ENCODE data around the gene MKKS. TPM values are rescaled to one million over a fixed set of nuclear protein-coding genes. Genes with fewer than 3 reads are reported as not detected.

MKKS gene
- total and polyA plus RNA-seq, 9 of the 15 experiments (the other 6 are each of a cell fraction or from before 2014, with no cell fraction given): 6.8 to 26.8 (median 12.0) TPM

DNA sequence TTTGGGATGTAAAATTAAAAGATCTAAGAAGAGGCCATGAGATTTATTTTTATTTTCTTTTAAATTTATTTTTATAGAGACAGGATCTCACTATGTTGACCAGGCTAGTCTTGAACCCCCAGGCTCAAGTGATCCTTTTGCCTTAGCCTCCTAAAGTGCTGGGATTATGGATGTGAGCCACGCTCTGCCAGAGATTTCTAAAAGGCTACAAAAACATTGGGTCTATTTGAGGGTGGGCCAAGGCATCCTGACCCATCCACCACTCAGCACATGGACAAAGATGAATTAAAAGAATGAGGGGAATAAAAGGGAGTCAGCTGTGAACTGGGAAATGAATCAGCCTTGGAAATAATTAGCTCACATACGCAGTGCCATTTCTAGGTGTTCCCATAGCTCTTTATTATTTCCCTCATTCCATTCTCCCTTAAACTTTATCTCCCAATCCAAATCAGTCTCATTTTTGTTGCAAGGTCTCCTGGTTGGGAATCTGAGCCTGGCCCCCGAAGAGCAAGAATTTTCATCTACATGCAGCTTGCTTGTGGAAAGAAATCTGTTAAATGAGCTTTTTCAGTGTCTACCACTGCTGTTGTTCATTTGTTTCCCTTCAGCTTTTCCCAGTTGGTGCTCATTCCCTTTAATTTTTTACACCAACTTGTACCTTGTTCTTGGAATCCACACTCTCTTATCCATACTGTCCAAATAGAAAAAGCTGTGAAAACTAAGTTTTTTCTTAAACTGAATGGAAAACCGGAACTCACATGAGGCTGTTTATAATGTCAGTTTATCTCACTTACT is 66.9 kb downstream of the MKKS start:
- Histone ChIP-seq H3K4me2 (ENCODE audit: insufficient read depth, low read length) (no peak overlapping the region), H3K9me3 (replicated peaks; ENCODE audit: control insufficient read depth, insufficient read depth, low read depth, low read length) (no peaks in the 10 kb centered on the region), H4K20me1 (replicated peaks; ENCODE audit: control insufficient read depth, insufficient read depth, low read length) (no peaks in the 10 kb centered on the region), H3K9me1 (ENCODE audit: control insufficient read depth, insufficient read depth, low read length) (no peaks in the 10 kb centered on the region), H3K36me3 (ENCODE audit: control insufficient read depth, insufficient read depth, low read length) (no peaks in the 10 kb centered on the region), H3K27ac (ENCODE audit: extremely low read depth, low read depth, low read length) (no peak overlapping the region), H3K9ac (ENCODE audit: insufficient read depth in 1 of 2, low read depth in 2 of 2, low read length in 2 of 2) (no peak overlapping the region), H3K79me2 (ENCODE audit: control insufficient read depth, insufficient read depth, low read length) (no peaks in the 10 kb centered on the region), H3K27me3 (ENCODE audit: control insufficient read depth in 2 of 2, insufficient read depth in 2 of 2, low read length in 2 of 2) (no peaks in the 10 kb centered on the region), H3K4me1 (replicated peaks in 1 of 2; ENCODE audit: control insufficient read depth in 2 of 2, insufficient read depth in 2 of 2, low read length in 2 of 2) (no peaks in the 10 kb centered on the region), H2AFZ (ENCODE audit: low read depth, low read length) (no peak overlapping the region), H3K4me3 (no peak overlapping the region)
- POLR2A ChIA-PET: interaction anchor here (0.8 kb wide), 1 partner anchor 14 kb away, joined by 4 read pairs; no protein-coding TSS in a partner anchor
- no peak for ATAC-seq
- no TSS peak for BruUV-seq (replicated peaks)
- intact Hi-C loops (cut with micrococcal nuclease) (no loop called here), in situ Hi-C loops (cut with MboI) (no loop called here)
- CTCF ChIA-PET (ENCODE audit: low intra/inter-chr PET ratio): no interaction called here
- 2% methylated on average over 4 of the region's 4 CpGs for WGBS (ENCODE audit: insufficient coverage, low coverage, missing lambda C conversion rate)
- DNase-seq (ENCODE audit: extremely low read depth in 1 of 4, low spot score in 3 of 4): no peak
- FAIRE-seq: no peak
- no peak for TF ChIP-seq SMARCE1 (IDR thresholded peaks at IDR 0.05)
- TF ChIP-seq CREM (IDR thresholded peaks at IDR 0.05; ENCODE audit: low read depth): no peak
- TF ChIP-seq ZNF23 (CRISPR knock-in tag; IDR thresholded peaks at IDR 0.05): no peak
- TF ChIP-seq ZKSCAN8 (CRISPR knock-in tag; IDR thresholded peaks at IDR 0.05): no peak
- TF ChIP-seq, protein P1, sequence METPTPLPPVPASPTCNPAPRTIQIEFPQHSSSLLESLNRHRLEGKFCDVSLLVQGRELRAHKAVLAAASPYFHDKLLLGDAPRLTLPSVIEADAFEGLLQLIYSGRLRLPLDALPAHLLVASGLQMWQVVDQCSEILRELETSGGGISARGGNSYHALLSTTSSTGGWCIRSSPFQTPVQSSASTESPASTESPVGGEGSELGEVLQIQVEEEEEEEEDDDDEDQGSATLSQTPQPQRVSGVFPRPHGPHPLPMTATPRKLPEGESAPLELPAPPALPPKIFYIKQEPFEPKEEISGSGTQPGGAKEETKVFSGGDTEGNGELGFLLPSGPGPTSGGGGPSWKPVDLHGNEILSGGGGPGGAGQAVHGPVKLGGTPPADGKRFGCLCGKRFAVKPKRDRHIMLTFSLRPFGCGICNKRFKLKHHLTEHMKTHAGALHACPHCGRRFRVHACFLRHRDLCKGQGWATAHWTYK (CRISPR knock-in tag; IDR thresholded peaks at IDR 0.05): no peak
- TF ChIP-seq, protein P2, sequence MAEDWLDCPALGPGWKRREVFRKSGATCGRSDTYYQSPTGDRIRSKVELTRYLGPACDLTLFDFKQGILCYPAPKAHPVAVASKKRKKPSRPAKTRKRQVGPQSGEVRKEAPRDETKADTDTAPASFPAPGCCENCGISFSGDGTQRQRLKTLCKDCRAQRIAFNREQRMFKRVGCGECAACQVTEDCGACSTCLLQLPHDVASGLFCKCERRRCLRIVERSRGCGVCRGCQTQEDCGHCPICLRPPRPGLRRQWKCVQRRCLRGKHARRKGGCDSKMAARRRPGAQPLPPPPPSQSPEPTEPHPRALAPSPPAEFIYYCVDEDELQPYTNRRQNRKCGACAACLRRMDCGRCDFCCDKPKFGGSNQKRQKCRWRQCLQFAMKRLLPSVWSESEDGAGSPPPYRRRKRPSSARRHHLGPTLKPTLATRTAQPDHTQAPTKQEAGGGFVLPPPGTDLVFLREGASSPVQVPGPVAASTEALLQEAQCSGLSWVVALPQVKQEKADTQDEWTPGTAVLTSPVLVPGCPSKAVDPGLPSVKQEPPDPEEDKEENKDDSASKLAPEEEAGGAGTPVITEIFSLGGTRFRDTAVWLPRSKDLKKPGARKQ (CRISPR knock-in tag; IDR thresholded peaks at IDR 0.05): no peak
- no peak for TF ChIP-seq ZNF76 (CRISPR knock-in tag; IDR thresholded peaks at IDR 0.05; ENCODE audit: borderline replicate concordance)
- TF ChIP-seq, protein P3, sequence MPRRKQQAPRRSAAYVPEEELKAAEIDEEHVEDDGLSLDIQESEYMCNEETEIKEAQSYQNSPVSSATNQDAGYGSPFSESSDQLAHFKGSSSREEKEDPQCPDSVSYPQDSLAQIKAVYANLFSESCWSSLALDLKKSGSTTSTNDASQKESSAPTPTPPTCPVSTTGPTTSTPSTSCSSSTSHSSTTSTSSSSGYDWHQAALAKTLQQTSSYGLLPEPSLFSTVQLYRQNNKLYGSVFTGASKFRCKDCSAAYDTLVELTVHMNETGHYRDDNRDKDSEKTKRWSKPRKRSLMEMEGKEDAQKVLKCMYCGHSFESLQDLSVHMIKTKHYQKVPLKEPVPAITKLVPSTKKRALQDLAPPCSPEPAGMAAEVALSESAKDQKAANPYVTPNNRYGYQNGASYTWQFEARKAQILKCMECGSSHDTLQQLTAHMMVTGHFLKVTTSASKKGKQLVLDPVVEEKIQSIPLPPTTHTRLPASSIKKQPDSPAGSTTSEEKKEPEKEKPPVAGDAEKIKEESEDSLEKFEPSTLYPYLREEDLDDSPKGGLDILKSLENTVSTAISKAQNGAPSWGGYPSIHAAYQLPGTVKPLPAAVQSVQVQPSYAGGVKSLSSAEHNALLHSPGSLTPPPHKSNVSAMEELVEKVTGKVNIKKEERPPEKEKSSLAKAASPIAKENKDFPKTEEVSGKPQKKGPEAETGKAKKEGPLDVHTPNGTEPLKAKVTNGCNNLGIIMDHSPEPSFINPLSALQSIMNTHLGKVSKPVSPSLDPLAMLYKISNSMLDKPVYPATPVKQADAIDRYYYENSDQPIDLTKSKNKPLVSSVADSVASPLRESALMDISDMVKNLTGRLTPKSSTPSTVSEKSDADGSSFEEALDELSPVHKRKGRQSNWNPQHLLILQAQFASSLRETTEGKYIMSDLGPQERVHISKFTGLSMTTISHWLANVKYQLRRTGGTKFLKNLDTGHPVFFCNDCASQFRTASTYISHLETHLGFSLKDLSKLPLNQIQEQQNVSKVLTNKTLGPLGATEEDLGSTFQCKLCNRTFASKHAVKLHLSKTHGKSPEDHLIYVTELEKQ (CRISPR knock-in tag; IDR thresholded peaks at IDR 0.05): no peak
- no peak for TF ChIP-seq ARID2 (IDR thresholded peaks at IDR 0.05)
